GM19023 (cell line): Measurements from ENCODE around the gene TOP1.

Source experiments
- ATAC-seq: cut with Tn5 transposase; IDR thresholded peaks from one replicate; pipeline ENCODE4 v1.9.1; 2021; ENCODE audit warnings: mild to moderate bottlenecking, moderate library complexity; ENCODE audit not compliant: unreplicated experiment

The TOP1 gene

GRCh38 chr20:41054070-41054846 is 25.6 kb downstream of the TOP1 start:
- no peak for ATAC-seq

DNA sequence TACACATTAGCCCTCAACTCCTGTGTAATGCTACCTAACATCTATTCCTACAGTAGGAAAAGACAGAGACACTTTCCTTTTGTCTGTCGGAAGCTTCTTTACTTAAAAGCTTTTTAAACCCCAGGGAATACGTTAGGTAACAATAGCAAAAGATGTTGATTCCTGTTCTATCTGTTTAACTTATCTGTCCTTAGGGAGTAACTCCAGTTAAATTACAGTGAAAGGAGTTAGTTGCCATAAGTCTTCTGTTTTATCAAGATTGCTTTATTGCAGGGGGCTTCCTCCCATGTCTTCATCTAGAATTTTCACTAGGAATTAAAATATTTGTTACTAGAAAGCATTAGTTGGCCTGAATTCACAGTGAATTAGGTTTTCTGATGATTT is 26.2 kb downstream of the TOP1 start:
- ATAC-seq, result no peak

DNA sequence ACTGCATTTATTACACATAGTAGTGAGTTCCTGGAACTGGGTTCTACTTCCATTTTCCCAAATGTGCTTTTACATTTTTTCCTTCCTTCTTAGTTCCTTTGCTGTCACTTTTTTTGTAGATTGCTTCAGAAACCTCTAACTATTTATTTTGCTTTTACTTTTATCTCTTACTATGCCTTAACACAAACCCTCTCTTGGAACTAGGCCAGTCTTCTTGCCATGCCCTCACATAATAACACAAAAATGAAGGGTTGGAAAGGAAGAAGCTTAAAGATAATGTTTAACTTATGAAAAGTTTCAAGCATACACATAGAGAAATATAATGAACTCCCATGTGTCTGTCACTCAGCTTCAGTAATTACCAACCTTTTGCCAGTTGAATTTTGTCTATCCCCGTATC is 27.1 kb downstream of the TOP1 start:
- no peak for ATAC-seq

GRCh38 chr20:41057999-41058673 is 29.5 kb downstream of the TOP1 start:
- no peak for ATAC-seq

DNA sequence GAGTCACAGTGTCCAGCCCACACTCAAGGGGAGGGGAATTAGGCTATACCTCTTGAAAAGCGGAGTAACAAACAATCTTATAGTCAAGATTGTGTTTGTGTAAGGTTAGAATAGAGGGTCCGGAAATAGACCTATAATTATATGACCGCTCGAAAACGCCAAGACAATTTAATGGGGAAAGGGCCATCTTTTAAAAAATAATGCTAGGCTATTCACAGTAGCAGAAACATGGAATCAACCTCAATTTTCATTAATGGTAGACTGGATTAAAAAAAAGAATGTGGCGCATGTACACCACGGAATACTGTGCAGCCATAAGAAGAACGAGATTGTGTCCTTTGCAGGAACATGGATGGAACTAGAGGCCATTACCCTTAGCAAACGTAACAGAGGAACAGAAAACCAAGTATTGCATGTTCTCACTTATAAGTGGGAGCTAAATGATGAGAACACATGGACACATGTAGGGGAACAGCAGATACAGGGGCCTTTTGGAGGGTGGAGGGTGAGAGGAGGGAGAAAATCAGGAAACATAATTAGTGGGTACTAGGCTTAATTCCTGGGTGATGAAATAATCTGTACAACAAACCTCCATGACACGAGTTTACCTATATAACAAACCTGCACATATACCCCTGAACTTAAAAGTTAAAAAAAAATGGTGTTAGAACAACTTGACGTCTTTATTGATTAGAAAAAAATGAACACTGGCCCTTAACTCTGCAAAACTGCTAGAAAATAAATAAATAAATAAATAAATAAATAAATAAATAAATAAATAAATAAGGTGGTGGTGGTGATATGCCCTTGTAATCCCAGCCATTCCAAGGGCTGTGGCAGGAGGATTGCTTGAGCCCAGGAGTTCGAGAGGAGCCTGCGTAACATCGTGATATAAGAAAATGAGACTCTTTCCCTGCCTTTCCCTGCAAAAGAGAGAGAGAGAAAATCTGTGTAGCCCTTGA is 30.3 kb downstream of the TOP1 start:
- ATAC-seq, result no peak

DNA sequence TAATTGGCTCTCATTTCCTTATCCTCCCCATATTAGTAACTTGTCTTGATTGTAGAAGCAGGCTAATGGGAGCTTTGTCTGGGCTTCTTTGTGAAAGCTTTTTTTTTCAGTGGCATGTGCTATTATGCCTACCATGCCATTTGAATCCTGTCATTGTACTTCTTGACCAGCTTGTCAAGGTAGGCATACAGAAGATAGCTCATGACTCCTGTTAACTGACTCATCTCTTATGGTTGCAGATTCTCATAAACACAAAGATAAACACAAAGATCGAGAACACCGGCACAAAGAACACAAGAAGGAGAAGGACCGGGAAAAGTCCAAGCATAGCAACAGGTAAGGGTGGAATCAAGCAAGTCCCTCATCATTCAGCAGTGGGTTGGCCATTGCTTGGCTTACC is 32.5 kb downstream of the TOP1 start:
- ATAC-seq, result no peak

DNA sequence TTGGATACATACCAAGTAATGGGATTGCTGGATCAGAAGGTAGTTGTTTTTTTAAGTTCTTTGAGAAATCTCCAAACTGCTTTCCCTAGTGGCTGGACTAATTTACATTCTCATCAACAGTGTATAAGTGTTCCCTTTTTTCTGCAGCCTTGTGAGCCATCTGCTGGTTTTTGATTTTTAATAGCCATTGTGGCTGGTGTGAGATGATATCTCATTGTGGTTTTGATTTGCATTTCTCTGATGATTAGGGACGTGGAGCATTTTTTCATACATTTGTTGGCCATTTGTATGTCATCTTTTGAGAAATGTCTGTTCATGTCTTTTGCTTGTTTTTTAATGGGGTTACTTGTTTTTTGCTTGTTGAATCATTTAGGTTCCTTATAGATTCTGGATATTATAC is 34.8 kb downstream of the TOP1 start:
- no peak for ATAC-seq

GRCh38 chr20:41064377-41064776 is 35.8 kb downstream of the TOP1 start:
- ATAC-seq, result no peak

GRCh38 chr20:41065716-41066115 is 37.1 kb downstream of the TOP1 start:
- ATAC-seq, result no peak

- ATAC-seq, result no peak
These were observed 40.2 kb downstream of the TOP1 start for GRCh38 chr20:41068806-41069205.

- ATAC-seq, result no peak
These were observed 43.7 kb downstream of the TOP1 start for GRCh38 chr20:41072190-41072863.

DNA sequence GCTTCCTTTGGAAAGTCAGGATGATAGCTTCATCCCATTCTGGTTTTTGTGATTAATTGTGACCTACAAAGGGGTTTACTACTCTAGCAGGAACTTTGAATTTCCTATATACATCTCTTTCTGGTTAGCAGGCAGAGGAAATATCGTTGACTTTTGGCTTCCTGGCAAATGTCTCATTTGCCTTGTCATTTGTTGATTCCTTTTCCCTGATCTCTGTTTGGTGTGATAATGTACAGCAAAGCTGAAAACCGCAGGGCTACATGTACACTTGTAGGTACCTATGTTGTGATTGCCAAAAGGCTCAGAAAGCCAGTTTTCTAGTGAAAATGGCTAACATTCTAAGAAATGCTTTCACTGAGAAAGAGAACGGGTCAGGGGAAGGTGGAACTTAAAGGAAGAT is 44.3 kb downstream of the TOP1 start:
- no peak for ATAC-seq

DNA sequence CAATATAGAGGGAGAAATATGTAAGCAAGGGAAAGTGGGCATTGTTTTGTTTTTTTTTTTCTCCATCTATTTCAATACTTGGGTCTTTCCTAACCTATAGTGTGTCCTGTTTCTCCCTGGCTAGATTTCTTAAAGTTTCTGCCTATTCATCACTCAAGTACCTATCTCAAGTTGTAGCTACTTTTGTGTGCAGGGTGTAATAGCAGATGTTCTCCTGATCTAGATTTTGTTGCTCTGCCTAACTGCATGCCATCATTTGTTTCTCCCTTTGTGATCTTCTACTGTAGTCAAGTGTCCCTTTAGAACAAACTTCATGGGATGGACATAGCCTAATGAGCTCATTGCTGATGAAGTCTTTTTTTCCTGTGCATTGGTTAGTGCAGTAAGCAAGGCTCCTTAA is 45.8 kb downstream of the TOP1 start:
- ATAC-seq, result no peak

DNA sequence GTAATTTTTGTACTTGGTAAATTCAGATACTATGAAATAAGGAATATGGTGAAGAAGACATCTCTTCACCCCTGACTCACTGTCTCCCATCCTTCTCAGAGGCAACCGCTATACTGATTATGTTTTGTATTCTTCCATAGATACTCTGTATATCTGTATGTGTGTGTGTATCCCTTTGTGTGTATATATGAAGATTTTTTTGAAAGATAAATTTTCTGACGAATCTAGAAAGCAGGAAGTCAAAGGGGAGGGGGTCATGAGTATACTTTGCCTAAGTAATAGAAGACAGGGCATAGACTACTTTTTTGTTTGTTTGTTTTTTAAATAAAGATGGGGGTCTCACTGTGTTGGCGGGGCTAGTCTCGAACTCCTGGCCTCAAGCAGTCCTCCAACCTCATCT is 48.2 kb downstream of the TOP1 start:
- ATAC-seq, result no peak

DNA sequence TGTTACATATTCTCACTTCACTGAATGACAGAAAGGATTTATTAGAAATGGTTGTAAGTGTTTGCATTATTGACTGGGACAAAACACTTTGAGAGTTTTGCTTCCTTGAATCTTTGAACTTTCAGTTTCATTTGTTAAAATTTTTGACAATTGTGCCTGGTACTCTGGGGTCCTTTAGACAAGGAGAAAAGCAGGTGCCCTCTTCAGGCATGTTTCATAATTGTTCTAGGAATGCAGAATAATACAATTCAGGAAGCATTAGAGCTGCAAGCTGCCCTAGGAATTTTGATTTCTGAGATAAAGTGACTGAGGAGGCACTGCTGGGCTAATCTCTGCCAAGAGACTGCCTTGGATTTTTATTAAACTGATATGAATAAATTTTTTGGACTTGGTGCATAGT is 49.7 kb downstream of the TOP1 start:
- ATAC-seq, result no peak

DNA sequence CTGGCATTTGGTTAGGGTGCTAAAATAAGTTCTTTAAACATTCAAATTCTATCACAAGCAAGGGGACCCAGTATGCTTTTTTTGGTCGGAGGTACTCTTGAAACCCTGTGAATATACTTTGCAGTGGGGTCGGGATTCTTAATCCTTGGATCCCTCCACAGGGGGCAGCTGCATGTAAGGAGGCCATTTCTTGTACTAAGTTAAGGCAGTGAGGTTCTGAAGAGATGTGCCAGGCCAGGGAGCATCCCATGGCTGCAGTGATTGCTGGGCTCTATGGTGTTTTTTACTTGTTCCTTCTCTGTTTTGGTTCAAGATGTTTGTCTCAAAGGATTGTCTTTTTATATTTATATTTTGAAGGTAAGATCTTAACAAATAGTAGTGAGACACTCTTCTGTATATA is 50.4 kb downstream of the TOP1 start:
- no peak for ATAC-seq

- ATAC-seq, result no peak
These were observed 52.2 kb downstream of the TOP1 start for GRCh38 chr20:41080866-41081265.

GRCh38 chr20:41081276-41081814 is 52.7 kb downstream of the TOP1 start:
- ATAC-seq, result no peak

DNA sequence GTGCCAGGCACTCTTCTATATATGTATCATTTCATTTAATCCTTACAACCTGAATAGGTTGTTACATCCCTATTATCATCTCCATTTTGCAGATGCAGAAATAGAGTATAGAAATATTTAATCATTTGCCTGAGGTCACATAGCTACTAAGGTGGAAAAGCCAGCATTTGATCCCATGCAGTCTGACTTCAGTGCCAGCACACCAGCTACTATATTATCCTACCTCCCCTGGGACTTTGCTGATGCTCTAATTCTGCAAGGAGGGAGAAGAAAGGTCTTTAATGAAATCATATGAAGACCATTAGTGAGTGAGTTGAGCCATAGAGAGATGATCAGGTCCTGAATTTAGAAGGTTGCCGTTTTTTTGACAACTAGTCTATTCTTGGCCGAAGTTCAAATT is 53.7 kb downstream of the TOP1 start:
- no peak for ATAC-seq

GRCh38 chr20:41085606-41086005 is 57.0 kb downstream of the TOP1 start:
- ATAC-seq, result no peak
